Measurements from ENCODE around the gene NRXN3. TPM values are rescaled to one million over a fixed set of nuclear protein-coding genes. Genes with fewer than 3 reads are reported as not detected.

NRXN3 gene
- total RNA-seq, 1 donor from 2014 or later = 1.6 TPM

DNA sequence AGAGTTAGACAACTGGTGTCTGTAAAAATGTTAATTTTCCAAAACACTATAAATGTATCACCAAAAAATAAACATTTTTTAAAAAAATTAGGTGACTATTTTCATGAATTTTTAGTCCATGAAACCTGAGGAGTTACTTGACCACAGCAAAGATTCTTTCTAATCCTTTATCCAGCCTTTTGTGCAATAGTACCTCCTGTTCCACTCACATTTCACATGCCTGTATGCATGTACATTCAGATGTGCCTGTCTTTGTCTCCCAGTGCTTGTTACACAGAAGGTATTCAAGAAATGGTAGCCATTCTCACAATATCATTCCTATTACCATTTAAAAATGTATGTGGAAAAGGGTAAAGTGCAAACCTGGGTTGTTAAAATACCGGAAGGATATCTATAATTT is 1184.2 kb downstream of the NRXN3 start:
- no peaks in the 10 kb centered on the region for H3K27me3 ChIP-seq (ENCODE audit: control insufficient read depth, insufficient read depth, low read length)
- no peaks in the 10 kb centered on the region for H3K36me3 ChIP-seq (ENCODE audit: control insufficient read depth, insufficient read depth, low read length)
- TF ChIP-seq, protein P1, sequence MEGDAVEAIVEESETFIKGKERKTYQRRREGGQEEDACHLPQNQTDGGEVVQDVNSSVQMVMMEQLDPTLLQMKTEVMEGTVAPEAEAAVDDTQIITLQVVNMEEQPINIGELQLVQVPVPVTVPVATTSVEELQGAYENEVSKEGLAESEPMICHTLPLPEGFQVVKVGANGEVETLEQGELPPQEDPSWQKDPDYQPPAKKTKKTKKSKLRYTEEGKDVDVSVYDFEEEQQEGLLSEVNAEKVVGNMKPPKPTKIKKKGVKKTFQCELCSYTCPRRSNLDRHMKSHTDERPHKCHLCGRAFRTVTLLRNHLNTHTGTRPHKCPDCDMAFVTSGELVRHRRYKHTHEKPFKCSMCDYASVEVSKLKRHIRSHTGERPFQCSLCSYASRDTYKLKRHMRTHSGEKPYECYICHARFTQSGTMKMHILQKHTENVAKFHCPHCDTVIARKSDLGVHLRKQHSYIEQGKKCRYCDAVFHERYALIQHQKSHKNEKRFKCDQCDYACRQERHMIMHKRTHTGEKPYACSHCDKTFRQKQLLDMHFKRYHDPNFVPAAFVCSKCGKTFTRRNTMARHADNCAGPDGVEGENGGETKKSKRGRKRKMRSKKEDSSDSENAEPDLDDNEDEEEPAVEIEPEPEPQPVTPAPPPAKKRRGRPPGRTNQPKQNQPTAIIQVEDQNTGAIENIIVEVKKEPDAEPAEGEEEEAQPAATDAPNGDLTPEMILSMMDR (IDR thresholded peaks at IDR 0.05; ENCODE audit: insufficient read depth, low read length, poor library complexity, severe bottlenecking) = no peak
- DNase-seq (ENCODE audit: low read depth) = no peak
- H3K4me3 ChIP-seq (ENCODE audit: low read depth, low read length) = no peak overlapping the region

DNA sequence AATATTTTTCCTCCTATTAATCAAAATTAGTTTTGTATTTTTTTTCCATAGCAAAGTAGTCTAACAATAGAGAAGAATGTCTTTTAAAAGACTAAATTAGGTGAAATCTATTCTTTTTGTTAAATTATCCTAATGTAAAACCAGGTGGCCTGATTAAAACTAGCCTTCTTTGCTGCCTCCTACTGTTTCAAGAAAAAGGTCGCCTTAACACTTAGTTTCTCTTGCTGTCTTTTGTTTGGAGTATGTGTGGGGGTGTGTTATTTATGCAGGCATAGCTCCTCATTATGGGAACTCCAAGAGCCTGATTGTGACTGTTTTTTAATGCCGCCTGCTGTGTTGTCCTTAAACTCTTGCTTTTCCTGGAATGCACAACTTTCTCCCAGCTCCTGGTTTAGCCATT is 1185.9 kb downstream of the NRXN3 start:
- no peak for DNase-seq (ENCODE audit: low read depth)
- no peaks in the 10 kb centered on the region for H3K36me3 ChIP-seq (ENCODE audit: control insufficient read depth, insufficient read depth, low read length)

DNA sequence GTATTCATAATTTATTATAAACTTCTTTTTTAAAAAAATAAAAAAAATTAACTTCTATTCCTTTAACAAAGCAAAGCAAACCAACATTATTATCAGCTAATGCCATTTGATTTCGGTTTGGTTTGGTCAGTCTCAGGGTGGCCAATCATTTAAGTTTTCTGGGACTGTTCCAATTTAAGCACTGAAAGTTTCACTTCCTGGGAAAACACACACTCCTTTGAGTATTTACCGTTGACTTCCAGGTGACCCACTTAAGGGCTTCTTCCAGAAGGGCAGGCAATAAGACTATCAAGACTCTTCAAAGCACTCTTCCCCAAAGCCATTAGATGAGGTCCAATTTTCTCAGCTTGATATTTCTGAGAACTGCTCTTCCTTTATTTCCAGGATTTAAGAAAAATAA is 1187.1 kb downstream of the NRXN3 start:
- Histone ChIP-seq H3K4me3 (ENCODE audit: low read depth, low read length) (no peak overlapping the region), H3K27me3 (ENCODE audit: control insufficient read depth, insufficient read depth, low read length) (no peaks in the 10 kb centered on the region), H3K36me3 (ENCODE audit: control insufficient read depth, insufficient read depth, low read length) (no peaks in the 10 kb centered on the region)
- TF ChIP-seq, protein P1 (IDR thresholded peaks at IDR 0.05; ENCODE audit: insufficient read depth, low read length, poor library complexity, severe bottlenecking) = no peak
- no peak for DNase-seq (ENCODE audit: low read depth)

More for the DNA sequence above, 1185.9 kb downstream of the NRXN3 start:
- H3K27me3 ChIP-seq (ENCODE audit: control insufficient read depth, insufficient read depth, low read length) = no peaks in the 10 kb centered on the region
- TF ChIP-seq, protein P1 (IDR thresholded peaks at IDR 0.05; ENCODE audit: insufficient read depth, low read length, poor library complexity, severe bottlenecking) = peak; percentile 22
- H3K4me3 ChIP-seq (ENCODE audit: low read depth, low read length) = no peak overlapping the region

DNA sequence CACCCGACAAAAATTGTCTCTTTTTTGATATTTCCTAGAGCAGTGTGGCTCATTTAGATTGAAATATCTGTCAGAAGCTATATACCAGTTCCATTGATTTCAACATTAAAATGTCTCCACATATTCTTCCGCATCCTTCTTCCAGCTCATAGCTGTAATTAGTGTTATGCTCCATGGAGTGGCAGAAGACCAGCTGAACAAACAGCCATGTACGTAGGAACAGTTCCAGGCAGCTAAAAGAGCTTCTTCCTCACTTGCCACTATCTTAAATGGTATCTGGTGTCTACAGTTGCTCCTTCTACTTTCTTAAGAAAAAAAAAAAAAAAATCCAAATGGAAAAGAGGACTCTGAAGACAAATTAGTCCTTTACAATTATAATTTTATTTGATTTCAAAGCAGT is 1193.1 kb downstream of the NRXN3 start:
- DNase-seq (ENCODE audit: low read depth) = no peak
- no peak overlapping the region for H3K4me3 ChIP-seq (ENCODE audit: low read depth, low read length)
- H3K27me3 ChIP-seq (ENCODE audit: control insufficient read depth, insufficient read depth, low read length) = no peaks in the 10 kb centered on the region
- TF ChIP-seq, protein P1 (IDR thresholded peaks at IDR 0.05; ENCODE audit: insufficient read depth, low read length, poor library complexity, severe bottlenecking) = no peak
- no peaks in the 10 kb centered on the region for H3K36me3 ChIP-seq (ENCODE audit: control insufficient read depth, insufficient read depth, low read length)

DNA sequence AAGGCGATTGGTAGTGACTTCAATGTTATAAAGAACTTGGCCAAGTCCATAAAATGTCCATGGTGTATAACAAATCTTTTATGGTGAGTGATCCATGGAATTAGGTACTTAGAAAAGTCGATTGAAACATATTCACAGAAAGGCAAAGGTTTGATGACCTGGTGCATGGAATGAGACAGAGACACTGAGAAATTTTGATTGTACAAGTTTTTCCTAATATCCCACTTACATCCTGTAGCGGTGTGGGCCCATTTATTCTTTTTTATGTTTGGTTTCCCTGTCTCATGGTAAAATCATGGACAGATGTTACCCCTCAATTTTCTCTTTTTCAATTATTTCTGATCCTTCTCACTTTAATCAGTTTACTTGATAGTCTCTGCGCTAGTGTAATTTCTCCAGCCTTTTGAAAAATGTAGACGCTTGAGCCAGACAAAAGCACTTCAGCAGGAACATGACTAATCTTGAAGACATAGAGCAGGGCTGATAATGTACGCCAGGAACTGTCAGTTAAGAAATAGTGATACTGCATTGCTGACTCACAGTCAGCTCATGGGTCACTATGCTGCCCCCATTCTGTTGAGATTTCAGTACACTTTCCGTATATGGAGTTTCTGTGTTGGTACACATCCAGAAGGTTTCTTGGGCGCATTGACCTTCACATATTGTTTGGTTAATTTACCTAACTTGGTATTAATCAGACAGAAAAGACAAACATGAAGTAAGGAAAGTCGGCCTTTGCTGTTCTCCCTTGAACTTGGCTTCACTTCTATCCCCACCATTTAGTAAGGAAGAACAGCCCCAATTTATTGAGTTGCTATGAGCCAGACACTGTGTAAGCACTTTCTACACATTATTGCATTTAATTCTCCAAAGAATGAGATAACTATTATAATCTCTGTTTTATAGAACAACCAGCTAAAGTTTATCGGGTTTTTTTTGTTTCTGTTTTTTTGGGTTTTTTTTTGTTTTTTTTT is 1199.5 kb downstream of the NRXN3 start:
- TF ChIP-seq, protein P1 (IDR thresholded peaks at IDR 0.05; ENCODE audit: insufficient read depth, low read length, poor library complexity, severe bottlenecking) = no peak
- DNase-seq (ENCODE audit: low read depth) = peak; percentile 42
- no peaks in the 10 kb centered on the region for H3K27me3 ChIP-seq (ENCODE audit: control insufficient read depth, insufficient read depth, low read length)
- no peak overlapping the region for H3K4me3 ChIP-seq (ENCODE audit: low read depth, low read length)
- no peaks in the 10 kb centered on the region for H3K36me3 ChIP-seq (ENCODE audit: control insufficient read depth, insufficient read depth, low read length)
